Left renal pelvis (tissue), 4 donors: Measurements from ENCODE around the gene SH3BGRL2. TPM values are rescaled to one million over a fixed set of nuclear protein-coding genes. Genes with fewer than 3 reads are reported as not detected.
"Not testable (repeated sequence)": the region's sequence is repeated elsewhere in the genome, so short reads cannot be mapped to it uniquely, and the experiment has no call there.

Source experiments
- DNase-seq, 4 donors: peaks; one replicate each; pipeline ENCODE4 v3.0.0-alpha.2; 2013; ENCODE audit warnings: low read depth in 4 of 4, low spot score in 3 of 4
- polyA plus RNA-seq, 4 donors: library from polyadenylated mRNA; unstranded; fragments of 120-200 nt; gene quantifications; one replicate each; pipeline ENCODE4 v1.2.1, GENCODE V29; 2013; ENCODE audit not compliant: insufficient read length in 4 of 4

Gene SH3BGRL2
- polyA plus RNA-seq, 4 donors: 16.0 to 40.6 (median 33.6) TPM

GRCh38 chr6:79613912-79614311 lies 17.2 kb upstream of the SH3BGRL2 start:
- DNase-seq: no peak

- peak in 1 of 4 donors; percentile 19 for DNase-seq
Measured at GRCh38 chr6:79614326-79615305, 16.5 kb upstream of the SH3BGRL2 start.

- DNase-seq: no peak
Measured at GRCh38 chr6:79617518-79617941, 13.6 kb upstream of the SH3BGRL2 start.

GRCh38 chr6:79618425-79618824 lies 12.7 kb upstream of the SH3BGRL2 start:
- DNase-seq: not testable (repeated sequence)

GRCh38 chr6:79621579-79621978 lies 9.6 kb upstream of the SH3BGRL2 start:
- no peak for DNase-seq

- DNase-seq: no peak
Measured at GRCh38 chr6:79622364-79622763, 8.8 kb upstream of the SH3BGRL2 start.

- DNase-seq: no peak
Measured at GRCh38 chr6:79623106-79623505, 8.0 kb upstream of the SH3BGRL2 start.

GRCh38 chr6:79625746-79626145 lies 5.4 kb upstream of the SH3BGRL2 start:
- no peak for DNase-seq

GRCh38 chr6:79626811-79627210 lies 4.3 kb upstream of the SH3BGRL2 start:
- DNase-seq: no peak

- DNase-seq: no peak
Measured at GRCh38 chr6:79627422-79627821, 3.7 kb upstream of the SH3BGRL2 start.

- no peak for DNase-seq
Measured at GRCh38 chr6:79628466-79629288, 2.5 kb upstream of the SH3BGRL2 start.

- no peak for DNase-seq
Measured at GRCh38 chr6:79630380-79630882, 698 bp upstream of the SH3BGRL2 start.

GRCh38 chr6:79631693-79632172 lies 604 bp downstream of the SH3BGRL2 start:
- no peak for DNase-seq

GRCh38 chr6:79632580-79632979 lies 1.5 kb downstream of the SH3BGRL2 start:
- DNase-seq: no peak

GRCh38 chr6:79634491-79635231 lies 3.5 kb downstream of the SH3BGRL2 start:
- no peak for DNase-seq

GRCh38 chr6:79635232-79635543 lies 4.1 kb downstream of the SH3BGRL2 start:
- DNase-seq: no peak

GRCh38 chr6:79636673-79637072 lies 5.5 kb downstream of the SH3BGRL2 start:
- no peak for DNase-seq

GRCh38 chr6:79640146-79641111 lies 9.3 kb downstream of the SH3BGRL2 start:
- DNase-seq: no peak

GRCh38 chr6:79646006-79646405 lies 14.9 kb downstream of the SH3BGRL2 start:
- DNase-seq: no peak
